Epidermal melanocyte (primary cell): ENCODE measurements around the gene VAT1L.
"Not testable (repeated sequence)": the region's sequence is repeated elsewhere in the genome, so short reads cannot be mapped to it uniquely, and the experiment has no call there.

Source experiments
- DNase-seq: peaks from one replicate; pipeline ENCODE4 v3.0.0; 2011; ENCODE audit warnings: low spot score; ENCODE audit not compliant: insufficient read length

The VAT1L gene

DNA sequence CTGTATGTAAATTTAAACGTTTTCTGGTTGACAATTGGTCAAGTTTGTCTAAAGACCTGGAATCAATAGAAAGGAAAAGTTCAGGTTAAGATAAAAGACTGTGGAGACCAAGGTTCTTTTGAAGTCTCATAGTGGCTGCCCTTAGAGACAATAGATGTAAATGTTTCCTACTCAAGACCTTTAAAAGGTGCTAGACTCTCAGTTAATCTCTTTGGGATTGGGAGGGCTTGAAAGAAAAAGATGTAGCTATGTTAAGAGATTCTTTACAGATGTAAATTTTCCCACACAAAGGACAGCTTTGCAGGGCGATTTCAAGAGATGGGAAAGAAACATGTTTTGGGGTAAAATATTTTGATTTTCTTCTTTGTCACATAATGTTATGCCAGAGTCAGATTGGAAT, 204.0 kb downstream of the VAT1L start:
- DNase-seq: not testable (repeated sequence)

DNA sequence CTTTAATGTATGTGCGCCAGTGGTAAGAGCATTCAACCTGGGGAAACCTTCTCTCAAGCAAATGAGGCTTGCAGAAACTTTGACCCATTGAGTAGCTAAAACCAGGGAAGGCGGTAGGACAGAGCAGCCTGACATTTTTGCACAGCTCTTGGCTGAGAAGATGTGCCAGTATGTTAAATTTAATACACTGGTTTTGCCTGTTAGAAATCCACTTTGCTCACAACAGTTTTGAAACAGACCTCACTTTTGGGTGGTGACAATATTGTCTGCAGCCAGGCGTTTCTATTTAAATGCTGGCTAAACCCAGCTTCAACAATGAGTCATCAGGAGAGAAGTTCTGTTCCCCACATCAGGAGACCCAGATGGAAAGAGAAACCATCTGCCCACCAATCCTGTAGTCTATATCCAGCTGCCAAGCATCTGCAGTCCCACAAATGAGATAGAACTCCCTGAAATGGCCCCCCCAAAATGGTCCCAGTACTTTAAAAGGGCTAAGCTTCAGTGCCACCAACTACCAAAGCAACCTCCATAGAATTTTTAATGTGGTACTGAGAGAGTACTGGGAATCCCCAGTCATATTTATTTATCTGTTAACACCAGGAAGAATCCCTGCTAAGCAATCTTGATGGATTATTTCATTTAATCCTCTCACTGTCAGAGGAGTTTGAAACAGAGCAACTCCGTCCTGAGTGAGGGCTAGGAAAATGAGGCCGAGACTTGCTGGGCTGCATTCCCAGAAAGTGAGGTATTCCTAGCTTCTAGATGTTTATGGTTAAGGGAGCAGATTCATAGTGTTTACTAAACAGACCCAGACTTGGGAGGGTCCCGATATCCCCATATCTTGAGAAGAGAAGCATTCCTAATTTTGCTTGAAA, 205.0 kb downstream of the VAT1L start:
- DNase-seq: peak; percentile 34

DNA sequence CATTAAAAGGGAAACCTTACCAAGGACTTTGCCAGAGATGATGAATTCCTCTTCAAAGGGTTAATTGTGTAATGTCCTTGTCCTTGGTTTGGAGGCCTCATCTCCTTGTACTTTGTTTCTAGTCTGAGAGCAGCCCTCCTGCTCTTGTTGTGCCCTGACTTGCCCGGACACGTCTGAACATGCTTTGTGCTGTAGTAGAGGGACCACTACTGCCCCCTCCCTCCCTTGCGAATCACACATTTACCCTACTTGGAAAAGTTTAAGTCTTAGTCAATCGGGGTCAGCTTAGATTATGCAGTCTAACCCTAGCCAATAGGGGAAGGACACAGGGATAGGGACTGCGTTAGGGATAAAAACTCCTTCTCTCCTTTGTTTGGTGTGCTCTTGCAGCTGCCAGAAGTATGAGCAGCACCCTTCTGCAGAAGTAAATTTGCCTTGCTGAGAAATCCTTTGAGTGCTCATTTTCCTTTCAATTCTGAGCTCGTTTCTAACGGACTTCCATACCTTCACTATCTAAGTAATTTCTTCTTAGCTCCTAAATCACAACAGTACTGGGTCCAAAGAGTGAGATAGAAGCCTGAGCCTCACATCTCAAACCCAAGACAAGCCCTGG, 207.6 kb downstream of the VAT1L start:
- no peak for DNase-seq

DNA sequence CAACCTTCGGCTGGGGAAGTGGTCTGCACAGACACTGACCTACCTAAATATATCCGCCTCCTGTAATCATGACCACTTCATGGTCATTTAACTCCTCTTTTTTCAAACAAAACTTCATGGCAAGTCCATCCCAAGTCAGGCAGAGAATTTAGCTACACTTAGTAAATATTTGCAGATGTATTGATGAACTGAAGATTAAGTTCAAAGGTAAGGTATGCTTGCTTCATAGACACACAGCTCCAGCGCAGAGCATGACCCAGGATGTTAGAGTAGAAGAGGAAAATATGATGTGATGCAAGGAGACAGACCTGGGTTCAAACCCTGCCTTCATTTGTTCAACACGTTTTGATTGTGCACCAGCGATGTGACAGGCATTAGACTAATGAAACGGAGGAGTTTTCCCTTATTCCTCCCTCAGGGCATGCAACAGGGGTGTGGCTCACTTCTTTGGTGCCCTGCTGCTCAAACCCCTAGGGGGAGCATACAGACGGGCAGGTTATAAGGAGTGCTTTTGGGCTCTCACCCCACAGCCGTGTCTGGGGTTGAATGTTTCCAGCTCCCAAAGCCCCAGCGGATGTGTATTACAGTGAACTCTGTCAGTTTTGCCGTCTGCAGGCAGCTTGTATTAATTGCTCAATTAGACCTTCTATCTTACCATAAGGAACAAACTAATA, 210.1 kb downstream of the VAT1L start:
- no peak for DNase-seq

DNA sequence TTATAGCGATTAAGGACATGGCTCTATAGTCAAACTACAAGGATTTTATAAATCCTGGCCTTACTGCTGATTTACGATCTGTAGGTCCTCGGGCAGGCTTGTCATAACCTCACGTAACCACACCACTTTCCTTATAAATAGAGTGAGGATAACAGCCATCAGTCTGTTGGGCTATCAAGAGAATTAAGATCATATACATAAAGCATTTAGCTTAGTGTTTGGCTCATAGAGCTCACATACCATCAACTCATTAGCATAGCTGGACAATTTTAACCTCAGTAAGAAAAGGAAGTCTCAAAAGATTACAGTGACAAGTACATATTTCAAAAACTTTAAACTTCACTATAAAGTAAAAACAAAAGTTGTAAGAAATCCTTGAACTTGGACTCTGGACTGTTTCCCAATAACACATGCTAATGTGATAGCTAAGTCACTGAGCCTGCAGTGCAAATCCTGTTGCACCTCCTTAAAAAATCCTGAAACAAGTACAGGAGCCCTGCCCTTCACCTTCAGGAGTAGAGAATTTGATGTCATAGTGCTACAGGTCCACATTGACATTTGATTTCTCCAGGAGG, 213.2 kb downstream of the VAT1L start:
- DNase-seq: no peak

DNA sequence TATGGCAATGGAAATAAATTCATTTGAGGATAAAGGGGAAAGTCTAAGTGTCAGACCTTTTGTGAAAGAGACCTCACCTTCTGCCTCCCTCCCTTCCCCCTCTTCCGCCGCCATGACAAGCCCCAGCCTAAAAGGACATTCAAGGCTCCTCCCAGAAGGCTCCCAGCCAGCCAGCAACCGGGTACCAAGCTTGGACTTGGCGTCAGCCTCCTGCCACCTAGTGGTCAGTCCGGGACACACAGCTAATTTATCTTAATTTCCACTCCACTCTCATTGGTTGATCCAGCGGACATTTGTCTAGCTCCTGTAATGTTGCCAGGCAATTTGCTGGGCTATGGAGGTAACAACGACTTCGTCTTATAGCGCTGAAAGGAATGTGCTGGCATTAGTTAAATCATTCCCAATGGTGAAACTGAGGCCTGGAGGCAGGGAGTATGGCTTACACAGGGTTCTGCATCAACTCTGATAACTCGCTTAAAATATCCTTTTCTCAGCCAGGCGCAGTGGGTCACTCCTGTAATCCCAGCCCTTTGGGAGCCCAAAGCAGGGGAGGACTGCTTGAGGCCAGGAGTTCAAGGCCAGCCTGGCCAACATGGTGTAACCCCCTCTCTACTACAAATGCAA, 214.7 kb downstream of the VAT1L start:
- DNase-seq: peak; percentile 55

DNA sequence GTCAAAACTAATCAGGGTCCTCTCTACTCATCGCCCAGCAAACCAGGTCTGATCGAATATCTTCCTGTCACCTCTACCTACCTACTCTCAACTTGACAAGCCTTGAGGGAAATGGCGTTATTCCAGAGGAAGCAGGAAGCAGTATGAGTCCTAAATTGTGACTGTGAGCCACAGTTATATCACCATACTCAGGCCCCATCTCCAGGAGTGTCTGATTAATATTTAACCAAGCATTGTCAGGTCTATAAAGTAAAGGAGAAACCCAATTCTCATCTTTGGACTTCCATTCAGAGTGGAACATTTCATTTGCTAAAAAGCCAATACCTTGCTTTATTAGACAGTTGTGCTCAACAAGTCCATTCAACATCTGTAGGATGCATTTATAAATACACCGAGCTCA, 216.2 kb downstream of the VAT1L start:
- no peak for DNase-seq

DNA sequence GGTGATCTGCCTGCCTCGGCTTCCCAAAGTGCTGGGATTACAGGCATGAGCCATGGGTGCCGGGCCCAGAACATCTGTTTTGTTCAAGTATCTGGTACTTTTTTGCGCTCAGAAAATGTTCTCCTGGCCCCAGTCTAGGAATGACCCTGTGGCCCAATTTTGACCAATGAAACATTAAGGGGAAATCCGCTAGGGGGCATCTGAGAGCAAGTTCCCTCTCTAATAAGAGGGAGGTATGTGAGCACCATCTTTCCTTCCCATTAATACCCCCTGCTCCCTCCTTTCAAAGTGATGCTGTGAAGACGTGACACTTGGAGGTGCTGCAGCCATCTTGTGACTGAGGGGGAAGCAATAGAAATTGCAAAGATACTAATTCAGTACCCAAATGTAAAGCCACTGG, 217.5 kb downstream of the VAT1L start:
- DNase-seq: no peak

DNA sequence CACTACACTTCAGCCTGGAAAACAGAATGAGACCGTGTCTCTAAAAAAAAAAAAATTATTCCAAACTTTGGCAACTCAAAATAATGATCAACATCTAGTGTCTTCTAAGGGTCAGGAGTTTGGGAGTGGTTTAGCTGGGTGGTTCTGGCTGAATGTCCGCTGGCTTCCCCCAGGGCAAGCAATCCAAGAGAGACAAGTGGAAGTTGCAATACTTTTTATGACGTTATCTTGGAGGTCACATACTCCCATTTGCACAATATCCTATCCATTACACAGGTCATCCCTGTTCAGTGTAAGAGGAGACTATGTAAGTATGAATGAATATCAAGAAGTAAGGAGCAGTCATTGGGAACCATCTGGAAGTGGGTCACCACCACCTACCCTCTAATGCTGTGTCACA, 218.8 kb downstream of the VAT1L start:
- DNase-seq: no peak

DNA sequence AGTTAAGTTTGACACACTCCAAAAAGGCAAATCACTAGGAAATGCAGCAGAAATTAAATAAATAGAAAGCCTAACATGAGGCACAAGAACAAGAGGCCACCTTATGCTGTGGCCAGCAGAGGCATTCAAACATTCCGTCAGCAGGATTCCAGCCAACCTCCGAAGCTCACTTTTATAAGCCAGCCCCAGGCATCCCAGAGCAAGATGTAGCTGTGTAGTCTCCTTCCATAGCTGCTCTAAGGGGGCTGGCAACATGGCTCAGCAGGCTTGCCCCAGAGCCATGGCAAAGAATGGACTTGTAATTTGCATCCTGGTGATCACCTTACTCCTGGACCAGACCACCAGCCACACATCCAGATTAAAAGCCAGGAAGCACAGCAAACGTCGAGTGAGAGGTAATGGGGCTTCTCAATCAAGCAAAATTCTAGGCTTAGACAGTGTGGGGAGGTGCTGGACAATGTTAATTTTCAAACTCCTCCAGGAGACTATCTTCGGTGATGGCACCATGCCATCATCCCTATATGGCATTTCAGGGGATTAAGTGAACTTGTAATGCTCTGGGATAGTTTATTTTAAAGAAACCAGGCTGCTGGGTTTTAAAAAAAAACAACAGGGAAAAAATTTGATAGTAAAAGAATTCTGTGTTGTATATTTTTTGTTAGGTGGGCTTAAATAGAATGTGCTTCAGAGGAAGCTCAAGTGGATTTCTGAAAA, 234.1 kb downstream of the VAT1L start, which contains the start of gene CLEC3A:
TSS of gene CLEC3A (plus strand) at position 202 of the 714 bp plus-strand sequence. CDS start at position 281, 79 bp downstream.
- no peak for DNase-seq

DNA sequence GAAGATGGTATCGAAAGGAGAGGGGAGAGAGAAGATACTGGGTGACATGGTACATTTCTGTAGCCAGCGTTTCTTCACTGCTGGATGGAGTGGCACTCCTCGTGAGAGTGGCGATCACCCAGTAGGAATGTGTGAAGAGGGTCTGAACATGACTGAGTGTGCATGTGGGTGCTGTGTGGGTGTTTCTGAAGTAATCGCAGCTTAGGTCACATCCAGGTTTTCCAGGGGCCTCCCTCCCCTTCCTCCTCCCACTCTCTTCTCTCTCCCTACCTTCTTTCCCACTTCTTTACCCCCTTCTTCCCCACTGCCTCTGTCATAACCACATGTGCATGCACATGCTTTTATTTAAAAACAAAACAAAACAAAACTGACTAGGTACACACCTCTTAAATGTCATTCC, 235.8 kb downstream of the VAT1L start:
- no peak for DNase-seq

DNA sequence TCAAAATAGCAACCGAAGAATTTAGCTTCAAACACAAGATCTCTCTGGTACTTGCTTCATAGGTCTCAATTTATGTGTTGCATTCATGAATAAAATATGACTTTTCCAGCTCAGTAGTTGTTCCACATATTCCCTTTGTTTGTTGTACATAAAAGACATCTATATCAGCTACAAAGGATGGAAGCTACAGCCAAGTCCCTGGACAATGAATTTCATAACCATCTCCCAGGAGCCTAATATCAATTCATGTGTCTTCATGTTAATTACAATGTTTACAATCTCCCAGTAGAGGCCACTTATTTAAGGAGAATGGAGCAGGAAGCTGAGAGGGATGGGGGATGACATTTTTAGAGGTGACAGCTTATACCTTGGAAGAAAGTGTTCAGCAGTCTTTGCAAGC, 237.3 kb downstream of the VAT1L start:
- no peak for DNase-seq

DNA sequence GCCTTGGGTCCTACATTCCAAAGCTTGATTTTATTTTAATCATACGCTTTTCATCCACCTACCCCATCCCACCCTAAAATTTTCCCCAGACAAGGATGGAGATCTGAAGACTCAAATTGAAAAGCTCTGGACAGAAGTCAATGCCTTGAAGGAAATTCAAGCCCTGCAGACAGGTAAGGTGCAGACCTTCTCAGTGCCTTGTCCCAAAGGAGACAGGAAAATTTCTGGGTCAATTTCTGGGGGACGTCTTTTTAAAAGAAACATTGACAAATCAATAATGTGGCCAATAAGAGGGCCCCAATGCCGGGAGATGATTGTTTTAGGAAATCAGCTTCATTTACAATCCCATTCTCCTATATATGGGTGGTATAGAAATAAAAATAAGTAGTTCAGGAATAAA, 239.7 kb downstream of the VAT1L start:
- no peak for DNase-seq
